BLaER1 treated with 17β-estradiol and CSF1 and Interleukin-3, amounts not matched to agents 10 nM and 100 nM (cell line): ENCODE data around the gene BNIP1.
A peak's percentile ranks its signal among the peaks of the same experiment; 100 is the strongest.
"Not testable (repeated sequence)": the region's sequence is repeated elsewhere in the genome, so short reads cannot be mapped to it uniquely, and the experiment has no call there.

ENCODE experiments used
- H3K27ac ChIP-seq, 11 experiments: shearing (Covaris generic); formaldehyde crosslinking; 2 replicates each; pipeline ENCODE4 v1.8.1; 2022
- H3K27me3 ChIP-seq, 11 experiments: shearing (Covaris generic); formaldehyde crosslinking; 2 replicates each; pipeline ENCODE4 v1.8.1; 2022
- H3K36me3 ChIP-seq, 11 experiments: shearing (Covaris generic); formaldehyde crosslinking; 2 replicates each; pipeline ENCODE4 v1.8.1; 2022
- H3K4me1 ChIP-seq, 10 experiments: shearing (Covaris generic); formaldehyde crosslinking; 2 replicates each; pipeline ENCODE4 v1.8.1; 2022
- H3K4me2 ChIP-seq, 11 experiments: shearing (Covaris generic); formaldehyde crosslinking; 2 replicates each; pipeline ENCODE4 v1.8.1; 2022
- H3K4me3 ChIP-seq, 10 experiments: shearing (Covaris generic); formaldehyde crosslinking; 2 replicates each; pipeline ENCODE4 v1.8.1; 2022
- H3K9ac ChIP-seq, 11 experiments: shearing (Covaris generic); formaldehyde crosslinking; 2 replicates each; pipeline ENCODE4 v1.8.1; 2022
- H3K9me3 ChIP-seq, 11 experiments: shearing (Covaris generic); formaldehyde crosslinking; replicated peaks in 1 of 11; 2 replicates each; pipeline ENCODE4 v1.8.1; 2022
- H4K20me1 ChIP-seq, 11 experiments: shearing (Covaris generic); formaldehyde crosslinking; 2 replicates each; pipeline ENCODE4 v1.8.1; 2022
- Cebpa-rat ChIP-seq, 11 experiments: shearing (Covaris generic); IDR thresholded peaks; 2 replicates each; pipeline ENCODE4 v1.8.1; 2022

The BNIP1 gene

GRCh38 chr5:173123416-173123815 lies 20.9 kb upstream of the BNIP1 start:
- no peak; a peak in 1 of 22 replicates for TF ChIP-seq Cebpa-rat (IDR thresholded peaks at IDR 0.05)
- no peak overlapping the region for H3K4me2 ChIP-seq
- no peaks in the 10 kb centered on the region for H3K4me1 ChIP-seq
- H3K36me3 ChIP-seq, result peaks cover 13 to 84% (median 41%) of the 10 kb centered on the region in 11 experiments; a peak in 18 of 22 replicates
- H3K27ac ChIP-seq, result no peak overlapping the region
- no peaks in the 10 kb centered on the region for H3K27me3 ChIP-seq
- no peak overlapping the region for H3K4me3 ChIP-seq
- H3K9me3 ChIP-seq, result peaks cover 10 to 25% (median 20%) of the 10 kb centered on the region in 11 experiments; a peak in 20 of 22 replicates
- H3K9ac ChIP-seq, result no peak overlapping the region
- H4K20me1 ChIP-seq, result peaks cover 0 to 32% (median 0%) of the 10 kb centered on the region in 11 experiments; a peak in 2 of 22 replicates

GRCh38 chr5:173132166-173132565 lies 12.2 kb upstream of the BNIP1 start:
- not testable (repeated sequence) for H3K4me2 ChIP-seq, H3K27me3 ChIP-seq, H3K9ac ChIP-seq, H3K4me1 ChIP-seq, H3K9me3 ChIP-seq, H3K4me3 ChIP-seq, H3K27ac ChIP-seq
- Histone ChIP-seq H3K36me3 (peaks cover 7 to 72% (median 18%) of the 10 kb centered on the region in 11 experiments; a peak in 14 of 22 replicates), H4K20me1 (peaks cover 0 to 15% (median 0%) of the 10 kb centered on the region in 11 experiments; a peak in 2 of 22 replicates)

GRCh38 chr5:173138707-173139106 lies 5.6 kb upstream of the BNIP1 start:
- Histone ChIP-seq H3K4me2 (no peak overlapping the region), H3K4me3 (no peak overlapping the region), H3K9ac (no peak overlapping the region), H3K27ac (no peak overlapping the region), H3K36me3 (peaks cover 0 to 34% (median 1%) of the 10 kb centered on the region in 11 experiments; a peak in 7 of 22 replicates), H3K9me3 (no peaks in the 10 kb centered on the region), H3K4me1 (peaks cover 0 to 3% (median 0%) of the 10 kb centered on the region in 10 experiments; a peak in 2 of 20 replicates), H3K27me3 (no peaks in the 10 kb centered on the region), H4K20me1 (no peaks in the 10 kb centered on the region; a peak in 1 of 22 replicates)
- no peak for TF ChIP-seq Cebpa-rat (IDR thresholded peaks at IDR 0.05)

- H3K9me3 ChIP-seq, result no peaks in the 10 kb centered on the region
- H3K9ac ChIP-seq, result no peak overlapping the region
- H4K20me1 ChIP-seq, result no peaks in the 10 kb centered on the region; a peak in 1 of 22 replicates
- peaks cover 0 to 29% (median 0%) of the 10 kb centered on the region in 11 experiments; a peak in 4 of 22 replicates for H3K36me3 ChIP-seq
- no peak overlapping the region for H3K4me3 ChIP-seq
- peaks cover 0 to 6% (median 0%) of the 10 kb centered on the region in 10 experiments; a peak in 3 of 20 replicates for H3K4me1 ChIP-seq
- H3K27ac ChIP-seq, result no peak overlapping the region
- TF ChIP-seq Cebpa-rat (IDR thresholded peaks at IDR 0.05), result no peak
- no peak overlapping the region for H3K4me2 ChIP-seq
- no peaks in the 10 kb centered on the region for H3K27me3 ChIP-seq
Measured at GRCh38 chr5:173139631-173140030, 4.7 kb upstream of the BNIP1 start.

GRCh38 chr5:173140769-173141168 lies 3.6 kb upstream of the BNIP1 start:
- H3K4me1 ChIP-seq, result peaks cover 7 to 15% (median 9%) of the 10 kb centered on the region in 10 experiments; a peak in 17 of 20 replicates
- no peak for TF ChIP-seq Cebpa-rat (IDR thresholded peaks at IDR 0.05)
- no peaks in the 10 kb centered on the region for H3K9me3 ChIP-seq
- no peak overlapping the region for H3K4me3 ChIP-seq
- no peak overlapping the region for H3K4me2 ChIP-seq
- H3K9ac ChIP-seq, result no peak overlapping the region
- no peak overlapping the region for H3K27ac ChIP-seq
- peaks cover 0 to 22% (median 0%) of the 10 kb centered on the region in 11 experiments; a peak in 3 of 22 replicates for H3K36me3 ChIP-seq
- no peaks in the 10 kb centered on the region; a peak in 1 of 22 replicates for H4K20me1 ChIP-seq
- H3K27me3 ChIP-seq, result no peaks in the 10 kb centered on the region

GRCh38 chr5:173143567-173143966 lies 764 bp upstream of the BNIP1 start:
- Histone ChIP-seq H3K9ac (peak overlapping the region in 1 of 11 experiments; percentile 92; a peak in 1 of 22 replicates), H3K27me3 (no peaks in the 10 kb centered on the region), H3K27ac (0 out of 22 replicates have a peak overlapping the region, but pooled peaks of 4 of the 11 experiments have one; percentile 90 to 94 (median 93)), H4K20me1 (no peaks in the 10 kb centered on the region; a peak in 1 of 22 replicates), H3K9me3 (no peaks in the 10 kb centered on the region), H3K4me2 (peak overlapping the region in 8 of 11 experiments; percentile 32 to 94 (median 88); a peak in 10 of 22 replicates), H3K4me1 (peaks cover 7 to 15% (median 9%) of the 10 kb centered on the region in 10 experiments; a peak in 17 of 20 replicates), H3K36me3 (peaks cover 12 to 29% (median 21%) of the 10 kb centered on the region in 11 experiments), H3K4me3 (no peak overlapping the region)
- no peak for TF ChIP-seq Cebpa-rat (IDR thresholded peaks at IDR 0.05)

GRCh38 chr5:173148354-173148753 lies 4.0 kb downstream of the BNIP1 start:
- Histone ChIP-seq H3K36me3 (peaks cover 51 to 73% (median 58%) of the 10 kb centered on the region in 11 experiments), H3K9me3 (no peaks in the 10 kb centered on the region), H3K9ac (no peak overlapping the region), H3K27me3 (no peaks in the 10 kb centered on the region), H3K4me3 (no peak overlapping the region), H3K4me1 (peaks cover 7 to 15% (median 9%) of the 10 kb centered on the region in 10 experiments; a peak in 17 of 20 replicates), H3K4me2 (no peak overlapping the region), H4K20me1 (no peaks in the 10 kb centered on the region; a peak in 3 of 22 replicates), H3K27ac (no peak overlapping the region)
- TF ChIP-seq Cebpa-rat (IDR thresholded peaks at IDR 0.05), result no peak

- no peak overlapping the region for H3K27ac ChIP-seq
- H3K36me3 ChIP-seq, result peaks cover 84 to 98% (median 89%) of the 10 kb centered on the region in 11 experiments
- no peak overlapping the region for H3K4me2 ChIP-seq
- H3K4me1 ChIP-seq, result 0 out of 20 replicates have a peak, but pooled peaks cover 0 to 9% (median 0%) of the 10 kb centered on the region in 10 experiments
- no peak overlapping the region for H3K9ac ChIP-seq
- no peak for TF ChIP-seq Cebpa-rat (IDR thresholded peaks at IDR 0.05)
- H3K4me3 ChIP-seq, result no peak overlapping the region
- H3K9me3 ChIP-seq, result no peaks in the 10 kb centered on the region
- no peaks in the 10 kb centered on the region; a peak in 3 of 22 replicates for H4K20me1 ChIP-seq
- H3K27me3 ChIP-seq, result no peaks in the 10 kb centered on the region
Measured at GRCh38 chr5:173152547-173152946, 8.2 kb downstream of the BNIP1 start.

GRCh38 chr5:173153842-173154241 lies 9.5 kb downstream of the BNIP1 start:
- no peak for TF ChIP-seq Cebpa-rat (IDR thresholded peaks at IDR 0.05)
- H3K9me3 ChIP-seq, result no peaks in the 10 kb centered on the region
- H3K4me3 ChIP-seq, result no peak overlapping the region
- H3K27me3 ChIP-seq, result no peaks in the 10 kb centered on the region
- no peak overlapping the region for H3K9ac ChIP-seq
- H3K4me1 ChIP-seq, result 0 out of 20 replicates have a peak, but pooled peaks cover 0 to 10% (median 0%) of the 10 kb centered on the region in 10 experiments
- H3K36me3 ChIP-seq, result peaks cover 86 to 100% (median 91%) of the 10 kb centered on the region in 11 experiments
- H3K4me2 ChIP-seq, result no peak overlapping the region
- no peak overlapping the region for H3K27ac ChIP-seq
- H4K20me1 ChIP-seq, result peaks cover 0 to 3% (median 0%) of the 10 kb centered on the region in 11 experiments; a peak in 3 of 22 replicates

- H3K4me2 ChIP-seq, H3K9ac ChIP-seq, H3K4me3 ChIP-seq, H3K27ac ChIP-seq, H3K4me1 ChIP-seq, H3K9me3 ChIP-seq, H3K27me3 ChIP-seq, H4K20me1 ChIP-seq: not testable (repeated sequence)
- H3K36me3 ChIP-seq, result peaks cover 84 to 100% (median 91%) of the 10 kb centered on the region in 11 experiments
Measured at GRCh38 chr5:173154619-173155018, 10.3 kb downstream of the BNIP1 start.
